NCI-H446 treated with DMSO at 0.1 percent for 48 hours (cell line): ENCODE results near the gene CPEB4.
A peak's percentile ranks its signal among the peaks of the same experiment; 100 is the strongest.

Experiments
- DNase-seq: peaks from one replicate; lab custom pipeline; 2025; lab: John Stamatoyannopoulos, UW

CPEB4 gene

DNA sequence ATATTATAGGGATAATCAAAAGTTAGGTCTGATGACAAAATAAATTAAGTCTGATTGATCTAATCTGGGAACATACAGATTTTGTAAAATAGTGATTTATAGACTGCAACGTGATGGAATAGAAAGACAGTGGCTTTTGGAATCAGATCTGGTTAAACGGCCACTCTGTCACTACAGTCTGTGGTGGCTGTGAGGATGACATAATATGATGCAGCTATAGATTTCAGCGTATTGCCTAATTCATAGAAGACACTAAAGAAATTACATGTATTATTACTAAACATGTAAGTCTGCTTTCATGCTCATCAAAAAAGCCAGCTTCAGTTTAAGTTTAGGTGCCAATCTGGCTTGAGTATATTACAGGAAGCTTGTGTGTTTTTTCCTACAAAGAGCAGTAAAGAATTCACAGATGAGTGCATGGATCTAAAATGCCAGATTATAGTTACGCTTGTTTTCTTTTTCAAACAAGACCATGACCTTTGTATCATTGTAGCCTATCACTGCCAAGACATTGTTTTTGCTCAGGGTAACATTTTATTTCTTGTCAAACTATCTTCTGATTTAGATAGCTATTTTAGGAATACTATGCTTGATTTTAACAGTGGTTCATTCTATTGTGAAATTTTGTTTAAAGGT, 25.7 kb downstream of the CPEB4 start:
- no peak for DNase-seq

GRCh38 chr5:173915310-173916014, 27.3 kb downstream of the CPEB4 start:
- DNase-seq: no peak

- no peak for DNase-seq
These were observed 28.1 kb downstream of the CPEB4 start for GRCh38 chr5:173916233-173916632.

DNA sequence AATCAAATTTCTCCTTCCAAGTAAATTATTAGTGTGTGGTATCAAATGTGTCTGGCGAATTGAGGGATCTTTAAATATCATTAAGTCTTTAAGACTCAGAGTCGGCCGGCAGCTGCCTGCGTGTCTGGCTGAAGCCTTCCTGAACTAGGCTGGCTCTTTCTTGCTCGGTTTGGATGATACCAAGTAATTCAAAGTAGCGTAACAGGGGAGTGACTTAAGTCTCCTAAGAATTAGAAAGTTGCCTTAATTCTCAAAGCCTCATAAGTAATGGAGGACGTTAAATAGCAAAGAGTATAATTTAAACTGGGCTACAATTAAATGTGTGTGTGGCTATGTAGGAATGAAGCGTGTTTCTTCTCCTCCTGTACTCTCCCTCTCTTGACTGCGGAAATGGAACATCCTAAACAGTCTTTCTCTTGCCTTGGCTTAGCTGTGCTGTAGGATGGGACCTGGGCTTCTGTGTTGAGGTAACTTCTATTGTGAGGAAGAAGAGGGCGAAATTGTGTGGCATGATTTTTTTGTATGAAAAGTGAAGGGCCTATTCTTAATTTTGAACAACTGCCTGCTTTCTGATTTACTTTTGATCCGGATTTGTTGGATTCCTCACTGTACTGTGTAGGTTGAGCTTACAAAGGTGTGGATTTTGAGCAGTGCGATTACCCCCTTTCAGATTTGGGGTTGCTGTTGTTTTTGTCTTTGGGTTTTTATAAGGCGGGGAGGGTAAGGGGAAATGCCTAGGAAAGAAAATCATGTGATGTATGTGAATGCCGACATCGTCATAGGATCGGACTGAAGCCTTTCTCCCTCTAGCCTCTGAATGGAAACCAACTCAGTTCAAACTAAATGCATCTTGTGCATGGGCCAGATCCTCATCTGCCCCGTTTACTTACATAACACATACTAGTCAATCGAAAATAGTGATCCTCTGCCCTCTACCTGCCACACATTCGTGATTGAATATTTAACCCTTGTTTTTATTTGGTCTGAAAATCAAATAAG, 29.9 kb downstream of the CPEB4 start:
- peak; percentile 90 for DNase-seq

DNA sequence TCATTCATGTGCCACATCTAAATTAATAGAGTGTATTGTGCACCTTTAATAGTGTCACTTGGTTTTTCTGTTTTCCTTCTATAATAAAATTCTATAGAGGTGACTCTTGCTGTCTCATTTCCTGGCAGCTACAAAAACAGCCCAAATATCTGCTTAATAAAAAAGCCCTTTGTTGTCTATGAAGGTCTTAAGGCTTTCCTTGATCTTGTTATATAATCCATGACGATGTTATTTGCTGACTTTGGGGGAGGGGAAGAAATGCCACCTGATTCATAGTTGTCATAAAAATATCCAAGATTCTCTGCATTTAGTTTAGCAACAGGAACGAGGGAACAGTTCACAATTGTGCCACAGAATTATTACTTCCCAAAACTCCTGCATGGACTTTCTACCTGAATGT, 31.3 kb downstream of the CPEB4 start:
- DNase-seq: no peak

DNA sequence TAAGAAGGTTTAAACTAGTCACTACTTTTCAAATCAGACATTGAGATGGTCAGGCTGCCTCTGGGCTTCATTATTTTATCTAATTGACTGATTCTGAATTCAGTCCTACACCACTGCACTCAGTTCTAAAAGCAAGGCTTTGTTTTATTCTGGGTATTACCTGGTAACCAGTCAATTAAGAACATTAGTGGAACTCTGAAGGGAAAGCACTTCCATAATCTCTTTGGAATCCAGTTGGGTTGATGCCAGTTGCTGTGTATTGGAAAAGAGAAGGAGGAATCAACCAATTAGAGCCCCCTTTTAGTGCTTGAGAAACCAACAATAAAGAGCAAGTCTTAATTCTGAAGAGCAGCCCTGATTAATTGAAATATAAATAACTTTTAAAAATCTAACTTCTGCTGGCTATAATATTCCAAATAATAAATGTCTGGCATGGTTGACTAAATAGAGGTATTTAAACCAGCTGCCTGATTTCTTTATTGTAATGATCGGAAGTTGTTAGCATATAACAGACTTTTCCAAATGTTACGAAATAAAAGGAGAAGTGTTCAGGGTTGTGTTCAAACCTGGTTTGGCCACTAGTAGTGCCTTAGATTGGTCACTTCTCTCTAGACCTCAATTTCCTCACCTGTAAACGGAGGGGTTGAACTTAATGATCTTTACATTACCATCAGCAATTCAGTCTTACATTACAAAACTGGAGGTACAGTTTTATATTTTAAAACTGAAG, 32.0 kb downstream of the CPEB4 start:
- DNase-seq: no peak

- no peak for DNase-seq
These were observed 32.9 kb downstream of the CPEB4 start for GRCh38 chr5:173920866-173921555.

DNA sequence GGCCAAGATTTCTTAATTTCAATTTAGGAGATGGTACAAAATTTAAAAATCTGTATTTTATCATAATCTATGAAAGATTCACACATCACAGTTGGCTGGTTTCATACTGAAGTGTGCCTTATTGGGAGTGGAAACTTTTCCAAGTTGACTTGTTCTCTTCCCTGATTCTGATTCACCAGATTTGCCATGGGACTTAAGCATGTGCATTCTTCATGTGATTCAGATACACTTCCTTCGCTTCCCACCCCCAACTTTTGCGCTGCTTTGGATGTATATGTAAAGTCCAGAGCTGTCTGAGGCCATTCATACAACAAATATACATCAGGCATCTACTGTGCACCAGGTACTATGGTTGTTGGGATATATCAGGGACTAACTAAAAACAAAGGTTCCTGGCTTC, 34.4 kb downstream of the CPEB4 start:
- DNase-seq: no peak

DNA sequence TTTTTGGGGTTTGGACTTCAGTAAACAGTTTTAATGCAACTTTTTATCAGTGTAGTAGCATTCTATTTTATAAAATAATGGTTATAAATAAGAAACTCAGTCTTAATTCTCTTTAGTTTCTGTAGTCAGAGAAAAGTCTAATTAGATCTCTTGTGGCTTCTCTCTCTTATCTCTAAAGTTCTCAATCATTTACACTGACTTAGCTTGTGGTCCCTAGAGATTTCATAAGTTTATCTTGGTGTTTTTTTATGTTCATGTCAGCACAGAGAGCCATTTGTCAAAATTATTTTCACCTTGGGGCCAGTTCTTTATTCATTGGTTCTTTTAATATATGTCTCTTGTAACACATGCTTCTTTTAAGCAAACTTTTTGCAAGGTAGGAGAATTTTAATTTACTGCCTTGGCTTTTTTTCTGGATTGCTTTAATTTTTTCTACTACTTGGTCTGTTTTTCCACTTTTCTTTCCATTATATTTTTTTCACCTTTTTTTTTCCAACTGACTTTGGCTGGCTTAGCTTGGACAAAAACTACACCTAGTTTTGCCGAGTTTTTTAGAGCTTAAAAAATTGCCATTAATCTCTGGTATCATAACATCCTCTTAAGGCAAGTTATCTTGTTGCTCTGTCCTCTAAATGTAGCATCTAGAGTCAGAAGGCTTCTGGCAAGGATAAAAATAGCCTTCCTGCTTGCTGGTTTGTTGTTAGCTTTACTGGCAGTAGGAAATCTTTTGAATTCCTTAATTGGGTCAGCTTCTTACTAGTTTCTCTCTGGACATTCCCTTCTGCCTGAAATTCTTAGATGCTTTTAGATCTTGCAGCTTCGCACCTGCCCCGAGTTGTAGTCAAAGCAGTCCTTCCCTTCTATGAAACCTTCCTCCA, 35.3 kb downstream of the CPEB4 start:
- no peak for DNase-seq

DNA sequence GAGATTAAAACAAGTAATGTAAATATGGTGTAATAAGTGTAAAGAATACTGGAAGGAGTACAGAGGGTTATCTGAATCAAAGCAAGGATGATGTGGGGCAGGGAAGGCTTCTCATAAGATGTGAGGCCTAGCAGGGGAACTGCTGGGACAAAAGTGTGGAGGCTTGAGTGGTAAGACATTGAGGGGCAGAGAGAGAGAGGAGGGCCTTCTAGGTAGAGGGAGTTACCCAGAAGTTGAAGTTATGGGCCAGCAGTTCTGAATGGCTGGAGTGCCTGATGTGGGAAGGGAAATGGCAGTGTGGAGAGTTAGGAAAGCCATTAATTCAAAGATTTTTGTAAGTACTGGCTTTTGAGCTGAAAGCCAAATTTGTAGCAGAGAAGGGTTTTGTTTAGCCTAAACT, 36.8 kb downstream of the CPEB4 start:
- DNase-seq: no peak

DNA sequence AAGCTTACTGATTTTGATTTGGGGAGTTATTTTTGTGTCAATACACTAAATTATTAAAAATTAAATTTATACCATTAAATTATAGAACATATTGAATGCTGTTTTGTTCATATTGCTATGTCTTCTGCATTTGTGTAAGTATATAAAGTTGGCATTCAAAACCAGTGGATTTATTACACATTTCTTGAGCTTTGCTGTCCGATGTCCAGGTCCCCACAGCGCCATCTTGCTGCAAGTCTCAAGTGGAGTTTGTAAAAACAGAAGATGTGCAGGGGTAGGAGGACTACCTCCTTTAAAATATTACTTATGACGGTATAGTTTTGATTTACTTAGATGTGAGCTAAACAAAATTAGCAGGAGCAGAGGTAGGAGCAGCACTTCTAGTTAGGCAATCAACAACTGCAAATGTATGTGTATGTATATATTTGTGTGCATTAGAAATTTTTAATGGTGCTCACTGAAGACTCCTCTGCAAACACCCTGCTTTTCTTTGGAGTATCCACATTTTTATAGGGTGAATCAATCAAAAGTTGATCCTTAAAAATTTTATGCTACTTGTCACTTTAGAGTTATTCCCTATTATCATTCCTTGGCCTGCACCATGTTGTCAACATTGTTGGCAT, 37.4 kb downstream of the CPEB4 start:
- no peak for DNase-seq

- DNase-seq: no peak
These were observed 38.2 kb downstream of the CPEB4 start for GRCh38 chr5:173926359-173926758.

- no peak for DNase-seq
These were observed 40.9 kb downstream of the CPEB4 start for GRCh38 chr5:173928871-173929574.

DNA sequence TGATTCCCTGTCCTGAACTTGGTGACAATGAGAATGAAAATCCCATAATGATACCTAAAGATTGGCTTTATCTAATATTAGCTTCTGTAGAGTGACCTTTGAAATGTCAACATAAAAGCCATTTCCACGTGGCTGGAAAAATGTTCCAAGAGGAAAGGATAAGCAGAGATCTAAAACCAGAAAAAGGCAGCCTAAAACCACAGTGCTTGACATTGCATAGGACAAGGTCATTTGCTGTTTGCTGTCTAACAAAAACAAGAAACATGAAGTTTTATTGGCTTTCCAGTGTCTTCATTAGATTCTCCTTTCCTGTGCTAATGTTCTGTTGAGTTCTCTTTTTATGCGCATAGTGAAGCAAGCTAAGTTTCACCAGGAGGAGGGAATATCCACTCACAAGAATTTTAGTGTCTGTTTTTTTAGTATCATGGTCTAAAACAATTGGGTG, 44.6 kb downstream of the CPEB4 start:
- no peak for DNase-seq

- DNase-seq: no peak
These were observed 45.8 kb downstream of the CPEB4 start for GRCh38 chr5:173933901-173934300.

DNA sequence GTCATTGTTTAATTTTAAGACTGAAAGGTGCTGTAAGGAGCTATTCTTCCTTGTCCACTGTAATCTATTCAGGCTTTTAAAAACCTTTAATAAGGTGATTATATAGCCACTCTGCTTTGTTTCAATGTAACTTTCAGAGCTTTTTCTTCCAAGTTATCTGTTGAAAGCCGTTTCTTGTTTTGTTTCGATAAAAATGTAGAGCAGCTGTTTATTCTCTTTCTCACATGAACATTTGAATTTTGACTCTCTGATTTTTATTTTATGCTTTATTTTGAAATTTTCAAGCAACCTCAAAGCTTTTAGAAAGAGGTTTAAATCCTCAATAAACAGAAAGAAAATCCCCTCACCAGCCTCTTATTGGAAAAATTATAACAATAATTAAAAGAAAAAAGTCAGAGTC, 47.2 kb downstream of the CPEB4 start:
- DNase-seq: no peak

GRCh38 chr5:173940269-173940668, 52.1 kb downstream of the CPEB4 start:
- no peak for DNase-seq

DNA sequence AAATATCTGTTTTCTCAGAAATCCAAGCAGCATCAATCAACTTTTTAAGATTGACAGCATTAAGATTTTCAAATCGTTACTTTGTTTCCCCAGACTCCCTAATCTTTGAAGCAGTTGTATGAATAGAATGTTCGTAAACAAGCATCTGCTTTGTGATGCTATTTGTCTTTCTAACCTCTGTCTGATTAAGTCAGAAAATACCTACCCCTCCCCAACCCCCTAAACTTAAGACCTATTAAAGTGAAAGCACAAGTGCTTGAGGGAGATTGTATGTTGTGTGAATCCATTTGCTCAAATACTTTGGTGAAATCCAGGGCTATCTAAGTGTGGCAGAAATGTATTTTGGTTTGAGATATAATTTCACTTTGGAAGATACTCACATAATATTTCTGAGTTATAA, 53.0 kb downstream of the CPEB4 start:
- DNase-seq: no peak

- no peak for DNase-seq
These were observed 53.7 kb downstream of the CPEB4 start for GRCh38 chr5:173941758-173942401.
